Activated naive CD4-positive, alpha-beta T cell treated with anti-CD3 and anti-CD28 coated beads for 36 hours (primary cell): Measurements from ENCODE around the gene ADGRE1. TPM values are rescaled to one million over a fixed set of nuclear protein-coding genes. Genes with fewer than 3 reads are reported as not detected.

Experiments used
- total RNA-seq, 2 experiments: library from RNA; stranded (reverse); gene quantifications; one replicate each; pipeline ENCODE4 v1.2.3, GENCODE V29; 2021

Gene ADGRE1
- total RNA-seq, 2 experiments from 2014 or later, result 9.1 to 11.2 TPM

Other genes starting within 250 kb of the ADGRE1 start
- gene TNFSF14, start 217.4 kb upstream of the ADGRE1 start, total RNA-seq, result 10 to 100 TPM; 13.1 to 14.5 TPM
- gene C3, start 166.9 kb upstream of the ADGRE1 start, total RNA-seq, result under 1 TPM; 0.81 to 0.94 TPM
- 10 to 100 TPM; 54.0 to 59.9 TPM for gene GPR108, start 150.0 kb upstream of the ADGRE1 start, total RNA-seq
- gene TRIP10, start 147.9 kb upstream of the ADGRE1 start, total RNA-seq, result 10 to 100 TPM; 56.2 to 61.1 TPM
- gene SH2D3A, start 120.1 kb upstream of the ADGRE1 start, total RNA-seq, result 10 to 100 TPM; 23.2 to 24.9 TPM
- 100 to 1,000 TPM in 1 of 2 experiments, 10 to 100 TPM in 1; 93.6 to 103 TPM for gene VAV1, start 114.9 kb upstream of the ADGRE1 start, total RNA-seq
- gene MBD3L2B, start 133.9 kb downstream of the ADGRE1 start, total RNA-seq, result not detected
- not detected for gene MBD3L5, start 143.0 kb downstream of the ADGRE1 start, total RNA-seq
- gene MBD3L4, start 152.6 kb downstream of the ADGRE1 start, total RNA-seq, result not detected
- not detected for gene MBD3L2, start 161.7 kb downstream of the ADGRE1 start, total RNA-seq
- gene MBD3L3, start 171.1 kb downstream of the ADGRE1 start, total RNA-seq, result not detected
- 1 to 10 TPM; 4.7 to 5.6 TPM for gene ZNF557, start 182.1 kb downstream of the ADGRE1 start, total RNA-seq